K562 (cell line): Measurements from ENCODE around the gene LTO1. TPM values are rescaled to one million over a fixed set of nuclear protein-coding genes. Genes with fewer than 3 reads are reported as not detected.
A peak's percentile ranks its signal among the peaks of the same experiment; 100 is the strongest.

Experiments used
- CCNT2 ChIP-seq: IDR thresholded peaks from 2 replicates; pipeline ENCODE4 v1.6.1; 2011; ENCODE audit warnings: borderline replicate concordance, low read depth, mild to moderate bottlenecking, moderate library complexity, mixed read lengths, low read length; ENCODE audit not compliant: insufficient read length; ENCODE audit errors: extremely low read depth
- ELF1 ChIP-seq: fragments of 200-800 bp; sonication (Bioruptor generic); IDR thresholded peaks from 2 replicates; pipeline ENCODE4 v1.6.1; 2016; ENCODE audit warnings: missing genetic modification characterization, missing compliant biosample characterization
- FOXM1 ChIP-seq, 2 experiments: fragments of 450-650 bp in 1 of 2; sonication (generic) in 1 of 2; formaldehyde crosslinking in 1 of 2; IDR thresholded peaks; 2 replicates each; pipeline versions ENCODE4 v1.6.1 to v1.9.0; 2017 to 2022; ENCODE audit warnings: low read depth in 2 of 2, mild to moderate bottlenecking in 2 of 2, missing genetic modification reagents in 1 of 2, moderate library complexity in 1 of 2
- GTF2A2 ChIP-seq: IDR thresholded peaks from 2 replicates; pipeline ENCODE4 v1.6.1; 2016; ENCODE audit warnings: mild to moderate bottlenecking, missing genetic modification characterization, missing compliant biosample characterization
- HMGN3 ChIP-seq: IDR thresholded peaks from 2 replicates; pipeline ENCODE4 v1.6.1; 2011; ENCODE audit warnings: borderline replicate concordance, low read depth, mild to moderate bottlenecking, mixed read lengths, low read length; ENCODE audit not compliant: insufficient read length; ENCODE audit errors: extremely low read depth
- MCM2 ChIP-seq: fragments of 450-650 bp; IDR thresholded peaks from 2 replicates; pipeline ENCODE4 v1.6.1; 2017; ENCODE audit warnings: low read depth, mild to moderate bottlenecking
- MTA1 ChIP-seq: fragments of 450-650 bp; IDR thresholded peaks from 2 replicates; pipeline ENCODE4 v1.6.1; 2017; ENCODE audit warnings: borderline replicate concordance
- MXI1 ChIP-seq: IDR thresholded peaks from 2 replicates; pipeline ENCODE4 v1.6.1; 2011; ENCODE audit warnings: low read depth, mild to moderate bottlenecking, improper control_type of control experiment, low read length
- MYC ChIP-seq, 2 experiments: fragments of 250-450 bp in 1 of 2; sonication (Bioruptor Pico) in 1 of 2; IDR thresholded peaks; 2 replicates each; pipeline versions ENCODE4 v1.5.1 to v1.6.1; 2012 to 2021; ENCODE audit warnings: low read depth in 2 of 2, borderline replicate concordance in 1 of 2, improper control_type of control experiment in 1 of 2, low read length in 1 of 2, mild to moderate bottlenecking in 1 of 2, moderate library complexity in 1 of 2
- PCBP1 ChIP-seq: fragments of 200-400 bp; formaldehyde crosslinking; IDR thresholded peaks from 2 replicates; pipeline ENCODE4 v1.6.1; 2018; ENCODE audit warnings: mild to moderate bottlenecking, low read depth, low read length; ENCODE audit not compliant: poor library complexity, severe bottlenecking
- SAFB2 ChIP-seq: fragments of 200-400 bp; formaldehyde crosslinking; IDR thresholded peaks from 2 replicates; pipeline ENCODE4 v1.6.1; 2018; ENCODE audit warnings: borderline replicate concordance, low read length, low read depth, moderate library complexity; ENCODE audit not compliant: severe bottlenecking
- SNRNP70 ChIP-seq: fragments of 200-400 bp; formaldehyde crosslinking; optimal IDR thresholded peaks from 2 replicates; pipeline ENCODE3; 2017; ENCODE audit warnings: low read depth, low read length
- THRAP3 ChIP-seq: fragments of 450-650 bp; IDR thresholded peaks from 2 replicates; pipeline ENCODE4 v1.6.1; 2016; ENCODE audit warnings: mild to moderate bottlenecking, inconsistent platforms, borderline replicate concordance
- U2AF2 ChIP-seq: fragments of 200-400 bp; formaldehyde crosslinking; optimal IDR thresholded peaks from 2 replicates; pipeline ENCODE3; 2017; ENCODE audit warnings: low read depth, mild to moderate bottlenecking, low read length
- ZBTB17 ChIP-seq: fragments of 450-650 bp; formaldehyde crosslinking; IDR thresholded peaks from 2 replicates; pipeline ENCODE4 v1.4.0; 2020; ENCODE audit warnings: mild to moderate bottlenecking
- ZNF134 ChIP-seq: fragments of 250-450 bp; sonication (Bioruptor Pico); conservative IDR thresholded peaks from 2 replicates; pipeline ENCODE4 v1.4.0; 2020
- ZNF175 ChIP-seq: fragments of 200-800 bp; sonication (Bioruptor generic); IDR thresholded peaks from 2 replicates; pipeline ENCODE4 v1.6.1; 2016; ENCODE audit warnings: low read depth, mild to moderate bottlenecking, missing genetic modification characterization, missing compliant biosample characterization
- polyA plus RNA-seq, 8 experiments: library from polyadenylated mRNA; depleted of rRNA in 4 of 8; stranded (reverse) in 5 of 8; unstranded in 3 of 8; fragments of >200 nt; fragmentation: Nextera tagmentation in 2 of 8; fragmentation: Illumina TruSeq in 1 of 8; extraction: Ambion mirVana in 2 of 8; extraction: Trizol in 1 of 8; gene quantifications; 2 replicates each; pipeline versions ENCODE4 v1.2.1 to v1.2.3, GENCODE V29; 2011 to 2014; ENCODE audit warnings: inconsistent platforms in 1 of 8, missing spikeins in 1 of 8
- total RNA-seq, 7 experiments: library from RNA; depleted of rRNA in 6 of 7; stranded (reverse); fragments of >200 nt in 6 of 7; fragmentation: Illumina TruSeq in 2 of 7; extraction: Trizol in 2 of 7; gene quantifications; 2 replicates each; pipeline versions ENCODE4 v1.2.1 to v1.2.3, GENCODE V29; 2011 to 2021; ENCODE audit warnings: low replicate concordance in 1 of 7
- TF ChIP-seq, protein P1 (sequence below), 2 experiments: fragments of 200-800 bp in 1 of 2; sonication (Bioruptor generic) in 1 of 2; sonication (generic) in 1 of 2; formaldehyde crosslinking in 1 of 2; IDR thresholded peaks in 1 of 2; conservative IDR thresholded peaks in 1 of 2; 2 replicates each; pipeline versions ENCODE4 v1.5.0 to v1.6.1; 2016 to 2020; ENCODE audit warnings: missing compliant biosample characterization in 1 of 2, missing genetic modification characterization in 1 of 2, missing genetic modification reagents in 1 of 2
- TF ChIP-seq, protein P2 (sequence below): sonication (generic); formaldehyde crosslinking; IDR thresholded peaks from 2 replicates; pipeline ENCODE4 v1.8.0; 2022; ENCODE audit warnings: mild to moderate bottlenecking, missing genetic modification reagents
- TF ChIP-seq, protein P3 (sequence below), 2 experiments: fragments of 450-650 bp; conservative IDR thresholded peaks; 2 replicates each; pipeline ENCODE4 v1.6.1; 2017; ENCODE audit warnings: mild to moderate bottlenecking in 2 of 2, moderate library complexity in 2 of 2

LTO1 gene
- total and polyA plus RNA-seq, 9 of the 15 experiments (the other 6 are each of a cell fraction or from before 2014, with no cell fraction given), result 2.6 to 43.4 (median 19.1) TPM

GRCh38 chr11:69674886-69675714 lies at the start of gene LTO1 (continued):
- TF ChIP-seq CCNT2, result peak; percentile 80
- peak; percentile 65 for TF ChIP-seq HMGN3
- no peak for TF ChIP-seq ZBTB17 (CRISPR knock-in tag)
- TF ChIP-seq SAFB2, result no peak
- peak; percentile 72 for TF ChIP-seq PCBP1
- no peak for TF ChIP-seq ZNF134 (CRISPR knock-in tag)
- TF ChIP-seq ZNF175 (CRISPR knock-in tag), result no peak
- no peak for TF ChIP-seq U2AF2
- TF ChIP-seq GTF2A2, result no peak
- TF ChIP-seq MXI1, result no peak; the same call in 1 of the 2 replicates
- TF ChIP-seq FOXM1 (IDR thresholded peaks at IDR 0.05; ENCODE audit: low read depth), result no peak
- 0 out of 2 replicates have a peak, but pooled peaks have one; percentile 75 for TF ChIP-seq FOXM1 (CRISPR knock-in tag; IDR thresholded peaks at IDR 0.05; ENCODE audit: low read depth)
- TF ChIP-seq MCM2, result no peak
- TF ChIP-seq, protein P1, sequence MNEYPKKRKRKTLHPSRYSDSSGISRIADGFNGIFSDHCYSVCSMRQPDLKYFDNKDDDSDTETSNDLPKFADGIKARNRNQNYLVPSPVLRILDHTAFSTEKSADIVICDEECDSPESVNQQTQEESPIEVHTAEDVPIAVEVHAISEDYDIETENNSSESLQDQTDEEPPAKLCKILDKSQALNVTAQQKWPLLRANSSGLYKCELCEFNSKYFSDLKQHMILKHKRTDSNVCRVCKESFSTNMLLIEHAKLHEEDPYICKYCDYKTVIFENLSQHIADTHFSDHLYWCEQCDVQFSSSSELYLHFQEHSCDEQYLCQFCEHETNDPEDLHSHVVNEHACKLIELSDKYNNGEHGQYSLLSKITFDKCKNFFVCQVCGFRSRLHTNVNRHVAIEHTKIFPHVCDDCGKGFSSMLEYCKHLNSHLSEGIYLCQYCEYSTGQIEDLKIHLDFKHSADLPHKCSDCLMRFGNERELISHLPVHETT (CRISPR knock-in tag; conservative IDR thresholded peaks at IDR 0.05 in 1 of 2, IDR thresholded peaks at IDR 0.05 in 1 of 2), result 0 out of 4 replicates have a peak, but pooled peaks of 1 of the 2 experiments have one; percentile 8
- TF ChIP-seq ELF1 (tag), result peak; percentile 98
- TF ChIP-seq SNRNP70, result no peak
- peak; percentile 74 for TF ChIP-seq MYC (IDR thresholded peaks at IDR 0.05; ENCODE audit: low read depth, low read length)
- TF ChIP-seq MYC (CRISPR knock-in tag; IDR thresholded peaks at IDR 0.05; ENCODE audit: borderline replicate concordance, low read depth), result 0 out of 2 replicates have a peak, but pooled peaks have one; percentile 26
- TF ChIP-seq, protein P2, sequence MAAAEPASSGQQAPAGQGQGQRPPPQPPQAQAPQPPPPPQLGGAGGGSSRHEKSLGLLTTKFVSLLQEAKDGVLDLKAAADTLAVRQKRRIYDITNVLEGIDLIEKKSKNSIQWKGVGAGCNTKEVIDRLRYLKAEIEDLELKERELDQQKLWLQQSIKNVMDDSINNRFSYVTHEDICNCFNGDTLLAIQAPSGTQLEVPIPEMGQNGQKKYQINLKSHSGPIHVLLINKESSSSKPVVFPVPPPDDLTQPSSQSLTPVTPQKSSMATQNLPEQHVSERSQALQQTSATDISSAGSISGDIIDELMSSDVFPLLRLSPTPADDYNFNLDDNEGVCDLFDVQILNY (CRISPR knock-in tag), result no peak
- TF ChIP-seq THRAP3, result no peak
- 0 out of 2 replicates have a peak, but pooled peaks have one; percentile 22 for TF ChIP-seq MTA1
- TF ChIP-seq, protein P3, sequence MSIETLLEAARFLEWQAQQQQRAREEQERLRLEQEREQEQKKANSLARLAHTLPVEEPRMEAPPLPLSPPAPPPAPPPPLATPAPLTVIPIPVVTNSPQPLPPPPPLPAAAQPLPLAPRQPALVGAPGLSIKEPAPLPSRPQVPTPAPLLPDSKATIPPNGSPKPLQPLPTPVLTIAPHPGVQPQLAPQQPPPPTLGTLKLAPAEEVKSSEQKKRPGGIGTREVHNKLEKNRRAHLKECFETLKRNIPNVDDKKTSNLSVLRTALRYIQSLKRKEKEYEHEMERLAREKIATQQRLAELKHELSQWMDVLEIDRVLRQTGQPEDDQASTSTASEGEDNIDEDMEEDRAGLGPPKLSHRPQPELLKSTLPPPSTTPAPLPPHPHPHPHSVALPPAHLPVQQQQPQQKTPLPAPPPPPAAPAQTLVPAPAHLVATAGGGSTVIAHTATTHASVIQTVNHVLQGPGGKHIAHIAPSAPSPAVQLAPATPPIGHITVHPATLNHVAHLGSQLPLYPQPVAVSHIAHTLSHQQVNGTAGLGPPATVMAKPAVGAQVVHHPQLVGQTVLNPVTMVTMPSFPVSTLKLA (conservative IDR thresholded peaks at IDR 0.05), result peak; percentile 62 to 87
